GM12874 (cell line): ENCODE results near the gene DUSP28.

Experiments used
- CTCF ChIP-seq: IDR thresholded peaks from 2 replicates; pipeline ENCODE4 v1.5.1; 2011; ENCODE audit warnings: low read depth, mild to moderate bottlenecking, control low read depth, low read length, moderate library complexity; ENCODE audit not compliant: insufficient read depth

The DUSP28 gene

GRCh38 chr2:240604291-240604938, 44.3 kb downstream of the DUSP28 start:
- TF ChIP-seq CTCF: peak; percentile 65

GRCh38 chr2:240604939-240605716, 45.0 kb downstream of the DUSP28 start:
- TF ChIP-seq CTCF: no peak

- no peak for TF ChIP-seq CTCF
Measured at GRCh38 chr2:240605867-240606743, 45.9 kb downstream of the DUSP28 start.

GRCh38 chr2:240611601-240612210, 51.5 kb downstream of the DUSP28 start:
- no peak for TF ChIP-seq CTCF
